Panc1 (cell line): ENCODE data around the gene PTMS.

Experiments used
- CTCF ChIP-seq: fragments of 450-650 bp; IDR thresholded peaks from 2 replicates; pipeline ENCODE4 v1.5.1; 2017; ENCODE audit warnings: mild to moderate bottlenecking
- POLR2AphosphoS5 ChIP-seq: IDR thresholded peaks from 2 replicates; pipeline ENCODE4 v1.6.1; 2012; ENCODE audit warnings: mild to moderate bottlenecking, low read depth, low read length, moderate library complexity
- TCF7L2 ChIP-seq: IDR thresholded peaks from 2 replicates; pipeline ENCODE4 v1.6.1; 2011; ENCODE audit warnings: mild to moderate bottlenecking, low read depth, low read length, inconsistent platforms

- TF ChIP-seq CTCF (no peak), POLR2AphosphoS5 (no peak), TCF7L2 (no peak)
These were observed 50.4 kb downstream of the PTMS start for GRCh38 chr12:6816598-6816997.
